Measurements from ENCODE around the gene FEM1C. TPM values are rescaled to one million over a fixed set of nuclear protein-coding genes. Genes with fewer than 3 reads are reported as not detected.

The FEM1C gene
- polyA plus RNA-seq, 1 donor from 2014 or later = 16.4 TPM

DNA sequence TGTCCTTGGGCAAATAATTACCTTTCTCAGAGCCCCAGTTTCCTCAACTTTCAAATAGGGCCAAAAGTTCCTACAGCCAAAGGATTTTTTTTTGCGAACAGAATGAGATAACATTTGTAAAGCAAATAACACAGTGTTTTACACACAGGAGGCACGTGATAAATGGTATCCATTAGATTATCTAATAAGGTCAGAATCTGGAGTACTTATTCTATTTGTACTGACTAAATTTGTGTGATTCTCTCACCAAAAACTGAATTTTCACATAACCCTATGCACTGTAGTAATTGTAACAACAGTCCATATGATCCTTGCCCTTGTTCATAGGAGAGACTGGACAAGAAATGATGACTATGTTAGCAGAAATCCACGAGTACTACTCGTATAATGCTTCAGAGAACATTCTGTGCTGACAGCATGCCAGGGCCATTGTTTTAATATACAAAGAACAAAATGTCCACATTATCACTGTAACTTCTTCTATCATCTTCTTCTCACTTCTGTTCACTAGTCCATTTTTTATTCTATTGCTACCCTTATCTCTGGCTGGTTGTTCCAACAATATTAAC lies 13.9 kb upstream of the FEM1C start:
- H3K9me2 ChIP-seq (ENCODE audit: insufficient read depth, low read length) = no peaks in the 10 kb centered on the region
- no peaks in the 10 kb centered on the region for H3K36me3 ChIP-seq (ENCODE audit: insufficient read depth, low read length)
- no peak overlapping the region for H3K9ac ChIP-seq (ENCODE audit: low read length)
- H3K27ac ChIP-seq (ENCODE audit: low read length) = no peak overlapping the region
- H3K79me2 ChIP-seq (replicated peaks; ENCODE audit: insufficient read depth, low read length) = no peaks in the 10 kb centered on the region
- H3K4me2 ChIP-seq (ENCODE audit: low read length) = no peak overlapping the region
- no peak overlapping the region for H2AFZ ChIP-seq (ENCODE audit: low read depth, low read length)
- no peaks in the 10 kb centered on the region for H4K20me1 ChIP-seq (ENCODE audit: insufficient read depth)
- no peaks in the 10 kb centered on the region for H3K9me3 ChIP-seq (ENCODE audit: low read length)
- H3K27me3 ChIP-seq (ENCODE audit: insufficient read depth, low read depth, low read length) = no peaks in the 10 kb centered on the region
- no peak for TF ChIP-seq EZH2 (IDR thresholded peaks at IDR 0.05; ENCODE audit: borderline replicate concordance, insufficient read depth, low read length, poor library complexity, severe bottlenecking)
- no peak for TF ChIP-seq MXI1 (conservative IDR thresholded peaks at IDR 0.05; ENCODE audit: poor library complexity, severe bottlenecking)
- TF ChIP-seq CTCF (IDR thresholded peaks at IDR 0.05; ENCODE audit: poor library complexity, severe bottlenecking) = no peak
- no peak for TF ChIP-seq RAD21 (conservative IDR thresholded peaks at IDR 0.05)
- TF ChIP-seq, protein P1, sequence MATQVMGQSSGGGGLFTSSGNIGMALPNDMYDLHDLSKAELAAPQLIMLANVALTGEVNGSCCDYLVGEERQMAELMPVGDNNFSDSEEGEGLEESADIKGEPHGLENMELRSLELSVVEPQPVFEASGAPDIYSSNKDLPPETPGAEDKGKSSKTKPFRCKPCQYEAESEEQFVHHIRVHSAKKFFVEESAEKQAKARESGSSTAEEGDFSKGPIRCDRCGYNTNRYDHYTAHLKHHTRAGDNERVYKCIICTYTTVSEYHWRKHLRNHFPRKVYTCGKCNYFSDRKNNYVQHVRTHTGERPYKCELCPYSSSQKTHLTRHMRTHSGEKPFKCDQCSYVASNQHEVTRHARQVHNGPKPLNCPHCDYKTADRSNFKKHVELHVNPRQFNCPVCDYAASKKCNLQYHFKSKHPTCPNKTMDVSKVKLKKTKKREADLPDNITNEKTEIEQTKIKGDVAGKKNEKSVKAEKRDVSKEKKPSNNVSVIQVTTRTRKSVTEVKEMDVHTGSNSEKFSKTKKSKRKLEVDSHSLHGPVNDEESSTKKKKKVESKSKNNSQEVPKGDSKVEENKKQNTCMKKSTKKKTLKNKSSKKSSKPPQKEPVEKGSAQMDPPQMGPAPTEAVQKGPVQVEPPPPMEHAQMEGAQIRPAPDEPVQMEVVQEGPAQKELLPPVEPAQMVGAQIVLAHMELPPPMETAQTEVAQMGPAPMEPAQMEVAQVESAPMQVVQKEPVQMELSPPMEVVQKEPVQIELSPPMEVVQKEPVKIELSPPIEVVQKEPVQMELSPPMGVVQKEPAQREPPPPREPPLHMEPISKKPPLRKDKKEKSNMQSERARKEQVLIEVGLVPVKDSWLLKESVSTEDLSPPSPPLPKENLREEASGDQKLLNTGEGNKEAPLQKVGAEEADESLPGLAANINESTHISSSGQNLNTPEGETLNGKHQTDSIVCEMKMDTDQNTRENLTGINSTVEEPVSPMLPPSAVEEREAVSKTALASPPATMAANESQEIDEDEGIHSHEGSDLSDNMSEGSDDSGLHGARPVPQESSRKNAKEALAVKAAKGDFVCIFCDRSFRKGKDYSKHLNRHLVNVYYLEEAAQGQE (IDR thresholded peaks at IDR 0.05; ENCODE audit: borderline replicate concordance) = no peak
- TF ChIP-seq TAF1 (IDR thresholded peaks at IDR 0.05; ENCODE audit: low read depth) = no peak
- no peak for TF ChIP-seq EP300 (conservative IDR thresholded peaks at IDR 0.05; ENCODE audit: poor library complexity, severe bottlenecking)
- TF ChIP-seq SMC3 (conservative IDR thresholded peaks at IDR 0.05; ENCODE audit: poor library complexity) = no peak
- TF ChIP-seq POLR2AphosphoS5 (IDR thresholded peaks at IDR 0.05) = no peak
- no peaks in the 10 kb centered on the region for H3F3A ChIP-seq (ENCODE audit: insufficient read depth, low read length, poor library complexity, severe bottlenecking)
- H3K4me3 ChIP-seq (ENCODE audit: low read length) = no peak overlapping the region

GRCh38 chr5:115557667-115558387 lies 13.3 kb upstream of the FEM1C start:
- Histone ChIP-seq H3F3A (ENCODE audit: insufficient read depth, low read length, poor library complexity, severe bottlenecking) (no peaks in the 10 kb centered on the region), H4K20me1 (ENCODE audit: insufficient read depth) (no peaks in the 10 kb centered on the region), H3K27me3 (ENCODE audit: insufficient read depth, low read depth, low read length) (no peaks in the 10 kb centered on the region), H3K9me2 (ENCODE audit: insufficient read depth, low read length) (no peaks in the 10 kb centered on the region), H2AFZ (ENCODE audit: low read depth, low read length) (no peak overlapping the region), H3K79me2 (replicated peaks; ENCODE audit: insufficient read depth, low read length) (no peaks in the 10 kb centered on the region), H3K9me3 (ENCODE audit: low read length) (no peaks in the 10 kb centered on the region), H3K27ac (ENCODE audit: low read length) (no peak overlapping the region), H3K36me3 (ENCODE audit: insufficient read depth, low read length) (no peaks in the 10 kb centered on the region), H3K4me3 (ENCODE audit: low read length) (no peak overlapping the region), H3K9ac (ENCODE audit: low read length) (no peak overlapping the region), H3K4me2 (ENCODE audit: low read length) (no peak overlapping the region)
- TF ChIP-seq POLR2AphosphoS5 (IDR thresholded peaks at IDR 0.05) = no peak
- TF ChIP-seq, protein P1 (IDR thresholded peaks at IDR 0.05; ENCODE audit: borderline replicate concordance) = no peak
- no peak for TF ChIP-seq CTCF (IDR thresholded peaks at IDR 0.05; ENCODE audit: poor library complexity, severe bottlenecking)
- TF ChIP-seq SMC3 (conservative IDR thresholded peaks at IDR 0.05; ENCODE audit: poor library complexity) = no peak
- no peak for TF ChIP-seq EP300 (conservative IDR thresholded peaks at IDR 0.05; ENCODE audit: poor library complexity, severe bottlenecking)
- no peak for TF ChIP-seq EZH2 (IDR thresholded peaks at IDR 0.05; ENCODE audit: borderline replicate concordance, insufficient read depth, low read length, poor library complexity, severe bottlenecking)
- no peak for TF ChIP-seq RAD21 (conservative IDR thresholded peaks at IDR 0.05)
- TF ChIP-seq MXI1 (conservative IDR thresholded peaks at IDR 0.05; ENCODE audit: poor library complexity, severe bottlenecking) = no peak
- TF ChIP-seq TAF1 (IDR thresholded peaks at IDR 0.05; ENCODE audit: low read depth) = no peak

Measured in neural cell (in vitro differentiated cells).